Activated T-helper 2 cell treated with anti-CD3 and anti-CD28 coated beads, Interferon-gamma antibody, Interleukin-2, Interleukin-4, amounts not matched to agents 10 μg/mL and 5 μg/mL and 100 μg/mL, durations not matched to agents 14 hours and 24 hours and 36 hours (primary cell): ENCODE measurements around the gene GNPTG. TPM values are rescaled to one million over a fixed set of nuclear protein-coding genes. Genes with fewer than 3 reads are reported as not detected.
"Not testable (repeated sequence)": the region's sequence is repeated elsewhere in the genome, so short reads cannot be mapped to it uniquely, and the experiment has no call there.

Experiments used
- DNase-seq: peaks from one replicate; pipeline ENCODE4 v3.0.0; 2021; ENCODE audit warnings: low spot score
- H3K27ac Mint-ChIP-seq: one replicate; pipeline ENCODE4 v1.8.0; 2021; ENCODE audit warnings: mixed read lengths
- H3K27me3 Mint-ChIP-seq: one replicate; pipeline ENCODE4 v1.8.0; 2021; ENCODE audit warnings: low read depth, mixed read lengths
- H3K36me3 Mint-ChIP-seq: one replicate; pipeline ENCODE4 v1.8.0; 2021; ENCODE audit warnings: low read depth, mixed read lengths
- H3K4me1 Mint-ChIP-seq: one replicate; pipeline ENCODE4 v1.8.0; 2021; ENCODE audit warnings: low read depth, mixed read lengths
- H3K4me3 Mint-ChIP-seq: one replicate; pipeline ENCODE4 v1.8.0; 2021; ENCODE audit warnings: low read depth, mild to moderate bottlenecking, moderate library complexity, mixed read lengths
- H3K9me3 Mint-ChIP-seq: one replicate; pipeline ENCODE4 v1.8.0; 2021; ENCODE audit warnings: mixed read lengths
- intact Hi-C: fragments of 100-400 bp; cut with micrococcal nuclease; formaldehyde crosslinking; loops from one replicate; pipeline ENCODE4 v1.15.1; 2023
- total RNA-seq: library from RNA; stranded (reverse); gene quantifications from 2 replicates; pipeline ENCODE4 v1.2.3, GENCODE V29; 2022

Gene GNPTG
- total RNA-seq, 1 donor from 2014 or later: 24.1 TPM

GRCh38 chr16:1323296-1324239, 28.2 kb upstream of the GNPTG start:
- Mint-ChIP-seq H3K36me3 (peaks cover 41% of the 10 kb centered on the region), H3K27ac (no peak overlapping the region), H3K4me3 (no peak overlapping the region), H3K27me3 (no peaks in the 10 kb centered on the region), H3K9me3 (no peaks in the 10 kb centered on the region), H3K4me1 (no peaks in the 10 kb centered on the region)
- intact Hi-C loops: no loop called here
- DNase-seq: no peak

- H3K4me1 Mint-ChIP-seq: no peaks in the 10 kb centered on the region
- H3K36me3 Mint-ChIP-seq: peaks cover 35% of the 10 kb centered on the region
- H3K4me3 Mint-ChIP-seq: no peak overlapping the region
- no peaks in the 10 kb centered on the region for H3K27me3 Mint-ChIP-seq
- H3K9me3 Mint-ChIP-seq: no peaks in the 10 kb centered on the region
- H3K27ac Mint-ChIP-seq: no peak overlapping the region
- intact Hi-C loops: no loop called here
- no peak for DNase-seq
Observed at GRCh38 chr16:1324286-1324826, 27.4 kb upstream of the GNPTG start.

GRCh38 chr16:1325261-1325660, 26.5 kb upstream of the GNPTG start:
- no peaks in the 10 kb centered on the region for H3K27me3 Mint-ChIP-seq
- DNase-seq: no peak
- no peak overlapping the region for H3K27ac Mint-ChIP-seq
- H3K4me1 Mint-ChIP-seq: no peaks in the 10 kb centered on the region
- intact Hi-C loops: no loop called here
- no peaks in the 10 kb centered on the region for H3K9me3 Mint-ChIP-seq
- H3K4me3 Mint-ChIP-seq: no peak overlapping the region
- peaks cover 26% of the 10 kb centered on the region for H3K36me3 Mint-ChIP-seq

- Mint-ChIP-seq H3K4me1 (no peaks in the 10 kb centered on the region), H3K4me3 (no peak overlapping the region), H3K9me3 (no peaks in the 10 kb centered on the region), H3K27ac (no peak overlapping the region), H3K36me3 (peaks cover 22% of the 10 kb centered on the region), H3K27me3 (no peaks in the 10 kb centered on the region)
- intact Hi-C loops: no loop called here
- no peak for DNase-seq
Observed at GRCh38 chr16:1325673-1326371, 25.9 kb upstream of the GNPTG start.

- H3K9me3 Mint-ChIP-seq: no peaks in the 10 kb centered on the region
- H3K4me1 Mint-ChIP-seq: peaks cover 2% of the 10 kb centered on the region
- no peak overlapping the region for H3K4me3 Mint-ChIP-seq
- H3K27me3 Mint-ChIP-seq: no peaks in the 10 kb centered on the region
- H3K27ac Mint-ChIP-seq: no peak overlapping the region
- intact Hi-C loops: no loop called here
- no peak for DNase-seq
- H3K36me3 Mint-ChIP-seq: peaks cover 18% of the 10 kb centered on the region
Observed at GRCh38 chr16:1326391-1326790, 25.3 kb upstream of the GNPTG start.

GRCh38 chr16:1326946-1327618, 24.6 kb upstream of the GNPTG start:
- Mint-ChIP-seq H3K27me3 (peaks cover 4% of the 10 kb centered on the region), H3K9me3 (no peaks in the 10 kb centered on the region), H3K4me1 (peaks cover 6% of the 10 kb centered on the region), H3K36me3 (peaks cover 18% of the 10 kb centered on the region), H3K4me3 (no peak overlapping the region), H3K27ac (no peak overlapping the region)
- DNase-seq: no peak
- intact Hi-C loops: no loop called here

- intact Hi-C loops: no loop called here
- H3K27ac Mint-ChIP-seq: no peak overlapping the region
- DNase-seq: no peak
- H3K27me3 Mint-ChIP-seq: peaks cover 8% of the 10 kb centered on the region
- peaks cover 15% of the 10 kb centered on the region for H3K36me3 Mint-ChIP-seq
- H3K9me3 Mint-ChIP-seq: no peaks in the 10 kb centered on the region
- H3K4me1 Mint-ChIP-seq: peaks cover 6% of the 10 kb centered on the region
- no peak overlapping the region for H3K4me3 Mint-ChIP-seq
Observed at GRCh38 chr16:1327619-1327947, 24.1 kb upstream of the GNPTG start.

GRCh38 chr16:1328136-1328535, 23.6 kb upstream of the GNPTG start:
- H3K27me3 Mint-ChIP-seq: peaks cover 11% of the 10 kb centered on the region
- H3K4me3 Mint-ChIP-seq, H3K9me3 Mint-ChIP-seq, H3K4me1 Mint-ChIP-seq, intact Hi-C loops, H3K27ac Mint-ChIP-seq, DNase-seq: not testable (repeated sequence)
- H3K36me3 Mint-ChIP-seq: peaks cover 14% of the 10 kb centered on the region

GRCh38 chr16:1328961-1329360, 22.8 kb upstream of the GNPTG start:
- DNase-seq, H3K27ac Mint-ChIP-seq, H3K4me1 Mint-ChIP-seq, H3K4me3 Mint-ChIP-seq, intact Hi-C loops, H3K36me3 Mint-ChIP-seq, H3K9me3 Mint-ChIP-seq: not testable (repeated sequence)
- H3K27me3 Mint-ChIP-seq: peaks cover 11% of the 10 kb centered on the region

GRCh38 chr16:1330260-1330914, 21.3 kb upstream of the GNPTG start:
- no peaks in the 10 kb centered on the region for H3K9me3 Mint-ChIP-seq
- H3K4me3 Mint-ChIP-seq: no peak overlapping the region
- H3K27ac Mint-ChIP-seq: no peak overlapping the region
- H3K27me3 Mint-ChIP-seq: peaks cover 21% of the 10 kb centered on the region
- H3K4me1 Mint-ChIP-seq: peaks cover 6% of the 10 kb centered on the region
- intact Hi-C loops: no loop called here
- DNase-seq: no peak
- H3K36me3 Mint-ChIP-seq: peaks cover 4% of the 10 kb centered on the region

- intact Hi-C loops: no loop called here
- no peak overlapping the region for H3K4me3 Mint-ChIP-seq
- H3K4me1 Mint-ChIP-seq: peaks cover 6% of the 10 kb centered on the region
Observed at GRCh38 chr16:1330931-1331711, 20.6 kb upstream of the GNPTG start.

More at GRCh38 chr16:1330931-1331711, 20.6 kb upstream of the GNPTG start:
- Mint-ChIP-seq H3K27me3 (peaks cover 24% of the 10 kb centered on the region), H3K36me3 (peaks cover 4% of the 10 kb centered on the region), H3K27ac (no peak overlapping the region), H3K9me3 (no peaks in the 10 kb centered on the region)
- no peak for DNase-seq
